Activated T-cell treated with anti-CD3 and anti-CD28 coated beads for 48 hours (primary cell): ENCODE results near the gene THTPA.

Experiments
- DNase-seq: peaks from one replicate; pipeline ENCODE4 v3.0.0-alpha.2; 2020; ENCODE audit warnings: low read depth

THTPA gene, protein sequence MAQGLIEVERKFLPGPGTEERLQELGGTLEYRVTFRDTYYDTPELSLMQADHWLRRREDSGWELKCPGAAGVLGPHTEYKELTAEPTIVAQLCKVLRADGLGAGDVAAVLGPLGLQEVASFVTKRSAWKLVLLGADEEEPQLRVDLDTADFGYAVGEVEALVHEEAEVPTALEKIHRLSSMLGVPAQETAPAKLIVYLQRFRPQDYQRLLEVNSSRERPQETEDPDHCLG

GRCh38 chr14:23555882-23556699 is at the start of gene THTPA:
Gene THTPA (plus strand): TSS chr14:23556271. CDS start chr14:23556758, 487 bp downstream.
- DNase-seq, result peak; percentile 86

DNA sequence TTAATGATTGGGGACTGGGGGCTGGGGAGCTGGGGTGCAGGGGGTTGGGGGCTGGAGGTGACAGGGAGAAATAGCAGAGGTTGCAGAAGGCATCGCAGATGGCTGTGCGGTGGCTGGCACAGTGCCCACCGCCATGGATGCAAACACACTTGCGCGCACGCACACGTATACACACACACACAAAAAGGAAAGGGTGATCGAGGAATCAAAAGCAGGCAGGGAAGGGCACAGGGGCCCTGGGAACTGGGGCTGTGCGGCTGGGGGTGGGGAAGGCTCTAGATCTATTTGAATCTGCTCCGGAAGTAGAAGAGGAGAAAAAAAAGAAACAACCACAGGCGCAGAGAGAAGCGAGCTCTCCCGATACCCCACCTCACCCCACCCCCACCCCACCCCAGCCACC is 43.9 kb upstream of the THTPA start:
- DNase-seq, result peak; percentile 1

GRCh38 chr14:23513005-23513817 is 42.9 kb upstream of the THTPA start:
- DNase-seq, result no peak

- no peak for DNase-seq
Observed at GRCh38 chr14:23513818-23514643, 42.0 kb upstream of the THTPA start.

DNA sequence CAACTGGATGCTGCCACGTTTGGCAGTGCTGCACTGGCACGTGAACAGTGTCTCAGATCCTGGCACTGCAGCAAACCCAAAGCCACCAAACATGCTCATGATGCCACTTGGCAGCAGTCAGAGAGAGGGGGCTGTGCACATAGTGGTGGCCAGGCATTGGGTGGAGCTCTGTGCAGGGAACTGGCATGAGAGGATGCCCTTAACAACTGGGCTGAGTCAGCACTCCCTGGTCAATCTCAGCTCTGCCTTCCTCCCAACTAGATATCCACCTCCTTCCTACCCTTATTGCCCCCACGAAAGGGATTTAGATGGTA is 41.5 kb upstream of the THTPA start:
- DNase-seq, result no peak

DNA sequence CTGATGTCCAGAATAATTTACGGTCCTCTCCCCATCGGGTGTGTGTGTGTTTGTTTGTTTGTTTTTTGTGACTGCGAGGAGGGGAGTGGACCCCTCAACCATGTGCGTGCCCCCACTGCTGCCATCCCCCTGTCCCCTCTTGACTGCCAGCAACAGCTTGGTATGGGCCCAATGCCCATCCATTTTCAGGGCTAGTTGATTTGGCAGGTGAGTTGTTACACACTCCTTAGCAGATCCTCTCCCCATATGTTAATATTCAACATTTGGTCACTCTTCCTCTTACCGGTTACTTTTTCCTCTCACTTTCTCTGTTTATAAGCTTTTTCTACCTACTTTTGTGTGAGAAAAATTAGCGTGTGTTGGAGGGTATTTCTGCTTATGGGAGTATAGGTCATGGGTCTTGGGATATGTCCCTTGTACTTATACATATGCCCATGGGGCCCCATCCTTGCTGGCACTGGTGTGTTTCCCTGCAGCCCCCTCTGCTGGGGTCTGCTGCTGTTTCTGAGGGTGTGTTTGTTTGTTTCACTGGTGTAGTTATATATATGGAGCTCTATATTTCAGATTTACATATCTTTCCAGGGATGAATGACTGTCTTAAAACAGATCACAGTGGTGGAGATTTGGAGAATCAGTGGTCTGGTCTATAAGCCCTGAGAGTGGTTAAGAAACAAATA is 38.3 kb upstream of the THTPA start:
- DNase-seq, result no peak

DNA sequence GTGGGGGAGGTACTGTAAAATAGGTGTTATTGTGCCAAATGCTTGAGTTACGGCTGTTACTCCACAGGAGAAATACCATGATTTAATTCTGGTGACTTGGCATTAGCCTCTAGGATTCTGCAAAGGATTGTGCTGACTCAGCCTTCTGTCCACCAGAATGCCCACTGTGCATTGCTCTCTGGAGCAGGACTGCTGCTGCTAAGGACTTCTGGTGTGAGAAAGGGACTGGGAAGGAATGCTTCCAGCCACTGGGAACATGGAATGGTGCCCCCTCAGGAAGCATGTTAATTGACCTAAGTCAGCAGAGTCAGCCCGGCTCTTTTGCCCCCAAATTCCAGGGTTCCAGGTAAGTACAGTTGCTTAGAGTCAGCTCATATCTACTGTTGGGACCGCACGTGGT is 37.4 kb upstream of the THTPA start:
- DNase-seq, result no peak

- DNase-seq, result no peak
Observed at GRCh38 chr14:23520899-23521533, 35.1 kb upstream of the THTPA start.

DNA sequence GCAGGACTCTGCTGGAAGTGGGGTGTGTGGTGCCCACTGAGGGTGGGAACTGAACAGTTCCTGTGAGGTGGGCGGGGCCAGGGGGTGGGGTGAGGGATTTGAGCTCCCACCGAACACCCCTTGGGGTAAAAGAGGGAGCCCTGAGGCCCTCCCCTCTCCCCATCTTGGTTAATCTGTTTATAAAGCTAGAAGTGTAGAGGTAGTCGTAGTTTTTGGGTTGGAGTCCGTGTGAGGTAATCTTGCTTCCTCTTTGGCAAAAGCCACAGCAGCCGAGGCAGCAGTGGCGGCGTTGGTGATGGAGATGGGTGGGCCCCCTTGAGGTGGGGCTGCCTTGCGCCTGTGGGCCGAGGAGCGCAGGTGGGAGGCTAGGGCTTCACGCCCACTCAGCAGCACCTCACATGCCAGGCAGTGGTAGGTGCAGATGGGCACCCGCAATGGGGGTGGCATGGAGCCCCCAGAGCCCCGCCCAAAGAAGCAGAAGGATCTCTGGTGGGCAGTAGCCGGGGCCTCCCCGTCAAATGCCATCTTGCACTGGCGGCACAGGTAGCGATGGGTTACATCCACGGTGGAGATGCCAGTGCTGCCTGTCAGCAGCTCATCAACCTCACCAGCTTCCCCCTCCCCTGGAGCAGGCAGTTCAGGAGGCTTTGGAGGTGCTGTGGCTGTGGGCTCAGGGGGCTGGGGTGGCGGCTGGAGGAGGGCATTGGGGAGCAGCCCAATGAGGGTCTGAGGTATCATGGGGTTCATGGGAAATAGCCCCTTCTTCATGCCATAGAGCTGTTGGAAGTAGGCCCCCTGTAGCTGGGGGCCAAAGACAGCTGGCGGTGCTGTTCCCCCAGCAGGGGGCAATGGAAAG is 34.1 kb upstream of the THTPA start:
- DNase-seq, result no peak

DNA sequence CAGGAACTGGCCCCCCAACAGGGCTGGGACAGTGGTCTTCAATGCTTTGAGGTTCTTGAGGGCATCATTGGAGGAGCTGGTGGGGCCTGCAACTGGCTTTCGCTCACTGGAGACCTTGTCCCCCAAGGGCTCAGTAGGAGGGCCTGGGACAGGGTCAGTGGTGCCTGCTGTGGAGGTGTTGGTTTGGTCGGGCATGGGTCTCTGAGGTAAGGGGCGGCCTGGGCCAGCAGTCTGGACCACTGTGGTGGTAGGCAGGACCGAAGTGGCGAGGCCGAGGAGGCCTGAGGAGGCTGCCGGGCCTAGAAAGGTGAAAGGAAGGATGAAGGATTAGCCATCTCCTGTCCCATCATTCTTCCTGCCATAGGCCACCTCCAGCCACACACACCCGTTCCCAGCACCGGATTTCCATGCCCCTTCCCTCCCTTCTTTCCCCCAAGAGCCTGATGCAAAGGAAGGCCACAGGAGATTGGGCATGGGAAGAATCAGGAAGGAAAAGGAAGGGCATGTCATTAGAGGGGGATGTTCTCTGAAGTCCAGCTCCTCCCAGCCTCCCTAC is 33.4 kb upstream of the THTPA start:
- DNase-seq, result no peak

- DNase-seq, result no peak
Observed at GRCh38 chr14:23523229-23524016, 32.6 kb upstream of the THTPA start.

DNA sequence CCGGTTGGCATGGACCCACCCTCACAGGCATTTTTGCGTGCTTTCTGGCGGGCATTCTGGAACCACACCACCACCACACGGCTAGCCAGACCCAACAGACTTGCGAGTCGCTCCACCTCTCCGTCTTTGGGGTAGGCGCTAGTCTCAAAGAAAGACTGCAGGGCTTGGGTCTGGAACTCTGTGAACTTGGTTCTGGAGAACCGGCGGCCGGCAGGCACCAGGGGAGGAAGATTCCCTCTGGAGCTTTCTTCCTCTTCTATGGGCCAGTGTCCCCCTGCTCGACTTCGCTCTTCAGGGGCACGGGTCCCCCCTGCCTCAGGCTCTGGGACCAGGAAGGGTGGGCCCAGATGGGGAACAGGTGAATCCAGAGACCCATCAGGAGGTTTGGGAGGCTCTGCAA is 31.1 kb upstream of the THTPA start:
- DNase-seq, result no peak

GRCh38 chr14:23525611-23526010 is 30.5 kb upstream of the THTPA start:
- no peak for DNase-seq

GRCh38 chr14:23528555-23528954 is 27.5 kb upstream of the THTPA start:
- no peak for DNase-seq

DNA sequence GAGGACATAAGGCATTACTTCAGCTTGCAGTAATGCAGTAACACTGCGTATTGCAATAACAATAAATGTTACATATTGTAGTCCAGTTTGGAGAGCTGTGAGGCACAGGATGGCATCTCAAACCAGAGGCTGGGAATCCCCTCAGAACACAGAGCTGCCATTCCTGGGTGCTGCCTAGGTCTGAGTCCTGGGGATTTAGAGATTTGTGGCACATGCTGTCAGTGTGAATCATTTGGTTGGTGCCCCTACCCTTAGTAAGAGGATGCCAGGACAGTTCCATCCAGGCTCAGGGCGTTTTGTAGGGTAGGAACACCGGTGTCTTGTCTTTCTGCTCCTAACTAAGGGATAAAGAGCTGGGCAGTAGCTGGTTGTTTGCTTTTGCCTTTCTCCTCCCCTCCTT is 27.1 kb upstream of the THTPA start:
- no peak for DNase-seq

GRCh38 chr14:23530375-23531055 is 25.6 kb upstream of the THTPA start:
- DNase-seq, result no peak

- no peak for DNase-seq
Observed at GRCh38 chr14:23531391-23531790, 24.7 kb upstream of the THTPA start.

DNA sequence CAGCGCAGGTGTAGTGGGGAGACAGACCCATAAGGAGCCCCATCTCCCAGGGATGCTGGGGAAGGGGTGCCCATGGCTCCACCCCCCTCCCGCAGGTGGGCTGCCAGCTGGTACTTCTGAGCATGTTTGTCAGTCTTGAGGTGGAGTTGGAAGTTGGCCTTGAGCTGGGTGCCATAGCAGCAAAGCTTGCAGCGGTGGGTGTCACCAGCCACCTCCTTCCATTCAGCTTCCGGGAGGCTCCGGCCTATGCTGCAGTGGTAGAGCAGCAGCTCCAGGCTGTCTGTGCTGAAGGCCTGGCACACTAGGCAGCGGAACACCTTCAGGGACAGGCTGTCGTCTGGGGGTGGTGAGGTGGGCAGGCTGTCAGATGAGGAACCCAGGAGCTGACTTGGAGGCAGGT is 23.4 kb upstream of the THTPA start:
- DNase-seq, result no peak
